Measurements from ENCODE around the gene MRPS27. TPM values are rescaled to one million over a fixed set of nuclear protein-coding genes. Genes with fewer than 3 reads are reported as not detected.
"Not testable (repeated sequence)": the region's sequence is repeated elsewhere in the genome, so short reads cannot be mapped to it uniquely, and the experiment has no call there.

MRPS27 gene
- total and polyA plus RNA-seq, 9 donors, result 37.0 to 46.6 (median 41.9) TPM

DNA sequence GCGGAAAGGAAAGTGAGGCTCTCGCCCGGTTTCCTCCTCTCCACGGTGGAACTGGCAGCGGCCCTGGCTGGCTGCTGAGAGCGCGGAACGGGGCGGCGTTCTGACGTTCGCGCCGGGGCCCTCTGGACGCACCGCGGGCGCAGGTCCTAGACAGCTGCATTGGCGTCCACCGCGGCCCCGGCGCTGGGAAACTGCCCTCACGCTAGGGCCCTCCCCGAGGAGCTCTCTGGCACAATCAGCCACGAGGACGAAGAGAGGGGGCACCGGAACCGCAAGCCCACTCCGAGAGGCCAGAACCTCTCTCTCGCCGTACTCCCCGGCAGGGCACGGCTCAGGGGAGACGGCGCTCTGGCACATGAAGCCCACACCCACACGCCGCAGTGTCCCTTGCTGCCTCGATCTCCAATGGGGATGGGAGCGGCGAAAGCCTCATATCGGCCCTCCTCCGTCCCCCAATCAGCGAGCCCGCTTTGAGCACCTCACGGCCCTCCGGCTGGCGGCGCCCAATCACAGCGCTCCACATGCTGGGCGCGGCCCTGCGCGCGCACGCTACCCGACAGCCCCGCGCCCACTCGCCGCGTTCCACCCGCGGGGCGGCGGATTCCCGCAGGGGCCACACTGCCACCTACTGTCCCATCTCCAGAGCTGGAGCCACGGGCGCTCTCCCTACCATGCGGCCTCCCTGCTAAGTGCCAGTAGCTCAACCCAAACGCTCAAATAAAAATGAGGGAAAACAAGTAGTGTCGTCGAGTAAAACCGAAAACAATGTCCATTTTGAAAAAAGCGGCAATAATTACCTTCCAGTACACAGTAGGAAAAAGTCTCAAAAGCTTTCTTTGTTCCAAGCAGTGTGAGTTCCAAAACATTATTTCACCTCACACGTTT, 11.8 kb downstream of the MRPS27 start:
- no peaks in the 10 kb centered on the region for H3K27me3 ChIP-seq (ENCODE audit: control insufficient read depth, insufficient read depth, low read length)
- WGBS (ENCODE audit: insufficient coverage), result under 1% methylated on average over 67 of the region's 76 CpGs
- H3K4me3 ChIP-seq (ENCODE audit: low read length), result peak overlapping the region; percentile 88
- peaks cover 18% of the 10 kb centered on the region for H3K36me3 ChIP-seq (ENCODE audit: control insufficient read depth, insufficient read depth, low read length)
- H3K9me3 ChIP-seq (replicated peaks; ENCODE audit: control insufficient read depth, low read depth, low read length), result no peaks in the 10 kb centered on the region
- peaks cover 6% of the 10 kb centered on the region for H3K4me1 ChIP-seq (ENCODE audit: control insufficient read depth, insufficient read depth, low read length)
- DNase-seq, result peak; percentile 99
- peak overlapping the region; percentile 98 for H3K27ac ChIP-seq (ENCODE audit: low read length)

- WGBS (ENCODE audit: insufficient coverage), result 0% methylated on average over 2 of the region's 8 CpGs
- Histone ChIP-seq H3K4me1 (ENCODE audit: control insufficient read depth, insufficient read depth, low read length) (peaks cover 6% of the 10 kb centered on the region), H3K36me3 (ENCODE audit: control insufficient read depth, insufficient read depth, low read length) (peaks cover 15% of the 10 kb centered on the region), H3K27ac (ENCODE audit: low read length) (peak overlapping the region; percentile 98), H3K9me3 (replicated peaks; ENCODE audit: control insufficient read depth, low read depth, low read length) (no peaks in the 10 kb centered on the region), H3K27me3 (ENCODE audit: control insufficient read depth, insufficient read depth, low read length) (no peaks in the 10 kb centered on the region), H3K4me3 (ENCODE audit: low read length) (peak overlapping the region; percentile 88)
- no peak for DNase-seq
Measured at GRCh38 chr5:72307573-72307967, 12.5 kb downstream of the MRPS27 start.

- DNase-seq, result no peak
- no peaks in the 10 kb centered on the region for H3K9me3 ChIP-seq (replicated peaks; ENCODE audit: control insufficient read depth, low read depth, low read length)
- H3K4me1 ChIP-seq (ENCODE audit: control insufficient read depth, insufficient read depth, low read length), result peaks cover 12% of the 10 kb centered on the region
- H3K4me3 ChIP-seq (ENCODE audit: low read length), result no peak overlapping the region
- peaks cover 8% of the 10 kb centered on the region for H3K36me3 ChIP-seq (ENCODE audit: control insufficient read depth, insufficient read depth, low read length)
- H3K27ac ChIP-seq (ENCODE audit: low read length), result no peak overlapping the region
- H3K27me3 ChIP-seq (ENCODE audit: control insufficient read depth, insufficient read depth, low read length), result no peaks in the 10 kb centered on the region
- no CpG with 5 or more reads among the region's 2 CpGs for WGBS (ENCODE audit: insufficient coverage)
Measured at GRCh38 chr5:72305194-72306142, 14.6 kb downstream of the MRPS27 start.

GRCh38 chr5:72302171-72302570, 17.9 kb downstream of the MRPS27 start:
- no peak for DNase-seq
- Histone ChIP-seq H3K4me1 (ENCODE audit: control insufficient read depth, insufficient read depth, low read length) (peaks cover 6% of the 10 kb centered on the region), H3K27me3 (ENCODE audit: control insufficient read depth, insufficient read depth, low read length) (no peaks in the 10 kb centered on the region), H3K9me3 (replicated peaks; ENCODE audit: control insufficient read depth, low read depth, low read length) (no peaks in the 10 kb centered on the region), H3K4me3 (ENCODE audit: low read length) (no peak overlapping the region), H3K36me3 (ENCODE audit: control insufficient read depth, insufficient read depth, low read length) (peaks cover 2% of the 10 kb centered on the region), H3K27ac (ENCODE audit: low read length) (no peak overlapping the region)
- WGBS (ENCODE audit: insufficient coverage), result no CpG with 5 or more reads among the region's 3 CpGs

DNA sequence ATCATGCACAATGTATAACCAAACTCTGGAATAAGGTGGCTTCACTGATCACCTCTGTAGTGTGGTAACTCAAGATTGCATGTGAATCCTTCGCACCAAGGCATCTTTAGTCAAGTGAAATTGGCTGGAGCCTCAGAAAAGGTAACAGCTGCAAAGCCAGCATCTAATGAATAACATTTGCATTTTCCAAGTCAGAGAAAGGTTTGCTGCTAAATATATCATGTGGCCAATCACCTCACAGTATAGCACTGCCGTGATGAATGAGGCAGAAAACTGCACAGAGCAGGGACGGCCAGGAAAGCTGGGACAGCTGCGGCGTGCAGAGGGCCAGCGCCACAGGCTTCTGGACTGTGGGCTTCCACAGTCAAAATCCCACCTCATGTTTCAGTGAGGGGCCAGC, 18.5 kb downstream of the MRPS27 start:
- Histone ChIP-seq H3K4me3 (ENCODE audit: low read length) (no peak overlapping the region), H3K4me1 (ENCODE audit: control insufficient read depth, insufficient read depth, low read length) (peaks cover 6% of the 10 kb centered on the region), H3K9me3 (replicated peaks; ENCODE audit: control insufficient read depth, low read depth, low read length) (no peaks in the 10 kb centered on the region), H3K27ac (ENCODE audit: low read length) (no peak overlapping the region), H3K27me3 (ENCODE audit: control insufficient read depth, insufficient read depth, low read length) (no peaks in the 10 kb centered on the region), H3K36me3 (ENCODE audit: control insufficient read depth, insufficient read depth, low read length) (peaks cover 2% of the 10 kb centered on the region)
- 59% methylated on average over 4 of the region's 6 CpGs for WGBS (ENCODE audit: insufficient coverage)
- peak; percentile 26 for DNase-seq

GRCh38 chr5:72300590-72301339, 19.3 kb downstream of the MRPS27 start:
- no peaks in the 10 kb centered on the region for H3K9me3 ChIP-seq (replicated peaks; ENCODE audit: control insufficient read depth, low read depth, low read length)
- H3K27ac ChIP-seq (ENCODE audit: low read length), result no peak overlapping the region
- no peak for DNase-seq
- H3K36me3 ChIP-seq (ENCODE audit: control insufficient read depth, insufficient read depth, low read length), result peaks cover 2% of the 10 kb centered on the region
- no peak overlapping the region for H3K4me3 ChIP-seq (ENCODE audit: low read length)
- WGBS (ENCODE audit: insufficient coverage), result no CpG with 5 or more reads among the region's 1 CpG
- peaks cover 6% of the 10 kb centered on the region for H3K4me1 ChIP-seq (ENCODE audit: control insufficient read depth, insufficient read depth, low read length)
- no peaks in the 10 kb centered on the region for H3K27me3 ChIP-seq (ENCODE audit: control insufficient read depth, insufficient read depth, low read length)

GRCh38 chr5:72298711-72299110, 21.3 kb downstream of the MRPS27 start:
- DNase-seq, result no peak
- H3K27me3 ChIP-seq (ENCODE audit: control insufficient read depth, insufficient read depth, low read length), result no peaks in the 10 kb centered on the region
- H3K36me3 ChIP-seq (ENCODE audit: control insufficient read depth, insufficient read depth, low read length), result peaks cover 4% of the 10 kb centered on the region
- H3K4me3 ChIP-seq (ENCODE audit: low read length), result no peak overlapping the region
- peaks cover 6% of the 10 kb centered on the region for H3K4me1 ChIP-seq (ENCODE audit: control insufficient read depth, insufficient read depth, low read length)
- H3K9me3 ChIP-seq (replicated peaks; ENCODE audit: control insufficient read depth, low read depth, low read length), result no peaks in the 10 kb centered on the region
- H3K27ac ChIP-seq (ENCODE audit: low read length), result no peak overlapping the region
- WGBS (ENCODE audit: insufficient coverage), result no CpG with 5 or more reads among the region's 5 CpGs

- not testable (repeated sequence) for H3K27ac ChIP-seq (ENCODE audit: low read length); H3K4me1 ChIP-seq (ENCODE audit: control insufficient read depth, insufficient read depth, low read length); H3K27me3 ChIP-seq (ENCODE audit: control insufficient read depth, insufficient read depth, low read length); H3K4me3 ChIP-seq (ENCODE audit: low read length); DNase-seq; H3K9me3 ChIP-seq (replicated peaks; ENCODE audit: control insufficient read depth, low read depth, low read length); H3K36me3 ChIP-seq (ENCODE audit: control insufficient read depth, insufficient read depth, low read length)
- no CpG with 5 or more reads among the region's 3 CpGs for WGBS (ENCODE audit: insufficient coverage)
Measured at GRCh38 chr5:72298136-72298535, 21.9 kb downstream of the MRPS27 start.

GRCh38 chr5:72296256-72296655, 23.8 kb downstream of the MRPS27 start:
- no peaks in the 10 kb centered on the region for H3K4me1 ChIP-seq (ENCODE audit: control insufficient read depth, insufficient read depth, low read length)
- H3K9me3 ChIP-seq (replicated peaks; ENCODE audit: control insufficient read depth, low read depth, low read length), result no peaks in the 10 kb centered on the region
- H3K27ac ChIP-seq (ENCODE audit: low read length), result no peak overlapping the region
- H3K36me3 ChIP-seq (ENCODE audit: control insufficient read depth, insufficient read depth, low read length), result peaks cover 4% of the 10 kb centered on the region
- DNase-seq, result no peak
- no peak overlapping the region for H3K4me3 ChIP-seq (ENCODE audit: low read length)
- H3K27me3 ChIP-seq (ENCODE audit: control insufficient read depth, insufficient read depth, low read length), result no peaks in the 10 kb centered on the region
- no CpG with 5 or more reads among the region's 2 CpGs for WGBS (ENCODE audit: insufficient coverage)

All from muscle of leg (tissue), 11 donors.